Choroid plexus epithelial cell (primary cell): ENCODE data around the gene RAB11A.

Experiments used
- DNase-seq: peaks from one replicate; pipeline ENCODE4 v3.0.0-alpha.2; 2010; ENCODE audit warnings: low read depth
- H3K4me3 ChIP-seq: 2 replicates; pipeline ENCODE4 v1.5.1; 2011; ENCODE audit warnings: low read depth, mild to moderate bottlenecking, control low read depth, low read length, moderate library complexity
- CTCF ChIP-seq: conservative IDR thresholded peaks from 2 replicates; pipeline ENCODE4 v1.5.1; 2011; ENCODE audit warnings: low read depth, mild to moderate bottlenecking, control low read depth, inconsistent platforms, low read length, moderate library complexity

RAB11A gene

GRCh38 chr15:65875458-65875857, 6.2 kb downstream of the RAB11A start:
- no peak for TF ChIP-seq CTCF
- peak; percentile 21 for DNase-seq

GRCh38 chr15:65877749-65878148, 8.5 kb downstream of the RAB11A start:
- DNase-seq, result peak; percentile 36
- H3K4me3 ChIP-seq, result no peak overlapping the region
- TF ChIP-seq CTCF, result no peak

More at GRCh38 chr15:65875458-65875857, 6.2 kb downstream of the RAB11A start:
- H3K4me3 ChIP-seq, result no peak overlapping the region

GRCh38 chr15:65881766-65882434, 12.6 kb downstream of the RAB11A start:
- no peak for DNase-seq
- no peak for TF ChIP-seq CTCF
- no peak overlapping the region for H3K4me3 ChIP-seq

GRCh38 chr15:65883571-65883970, 14.3 kb downstream of the RAB11A start:
- TF ChIP-seq CTCF, result no peak
- DNase-seq, result no peak
- H3K4me3 ChIP-seq, result no peak overlapping the region

- no peak for TF ChIP-seq CTCF
- DNase-seq, result no peak
- H3K4me3 ChIP-seq, result no peak overlapping the region
Observed at GRCh38 chr15:65884511-65884910, 15.2 kb downstream of the RAB11A start.

- no peak overlapping the region for H3K4me3 ChIP-seq
- DNase-seq, result no peak
- no peak for TF ChIP-seq CTCF
Observed at GRCh38 chr15:65885668-65886218, 16.5 kb downstream of the RAB11A start.

GRCh38 chr15:65887565-65887964, 18.3 kb downstream of the RAB11A start:
- no peak for TF ChIP-seq CTCF
- no peak overlapping the region for H3K4me3 ChIP-seq
- no peak for DNase-seq
